Panc1 (cell line): ENCODE measurements around the gene ADAM12. TPM values are rescaled to one million over a fixed set of nuclear protein-coding genes. Genes with fewer than 3 reads are reported as not detected.

Experiments used
- ATAC-seq: fragments of 200-7000 bp; cut with Tn5 transposase; 2 replicates; pipeline ENCODE4 v1.9.1; 2020; ENCODE audit warnings: mild to moderate bottlenecking, moderate library complexity
- BruUV-seq: library from RNA; stranded (reverse); fragments of 400-500 nt; replicated peaks from 2 replicates; lab custom pipeline; 2021; lab: Mats Ljungman, UMichigan
- CTCF ChIA-PET: fragments of 300-600 bp; sonication (Branson Sonifier 250); formaldehyde crosslinking; loops from one replicate; lab custom pipeline; 2022; ENCODE audit warnings: antibody characterized with exemption; lab: Charles Lee
- POLR2A ChIA-PET: fragments of 300-600 bp; sonication (Branson Sonifier 250); formaldehyde crosslinking; loops from one replicate; lab custom pipeline; 2022; ENCODE audit warnings: antibody characterized with exemption; lab: Charles Lee
- DNase-seq: peaks from one replicate; pipeline ENCODE4 v3.0.0-alpha.2; 2010; ENCODE audit warnings: low read depth, low spot score
- H3K27ac ChIP-seq: 2 replicates; pipeline ENCODE4 v1.5.1; 2011; ENCODE audit warnings: mild to moderate bottlenecking, low read length, inconsistent platforms
- H3K27me3 ChIP-seq: fragments of 200-500 bp; sonication (Bioruptor generic); 2 replicates; pipeline ENCODE4 v1.6.0; 2014; ENCODE audit warnings: low read length, inconsistent platforms; ENCODE audit not compliant: control insufficient read depth, insufficient read depth
- H3K36me3 ChIP-seq: fragments of 200-500 bp; sonication (Bioruptor generic); 2 replicates; pipeline ENCODE4 v1.5.1; 2014; ENCODE audit warnings: inconsistent platforms, mild to moderate bottlenecking, low read length, moderate library complexity; ENCODE audit not compliant: control insufficient read depth, insufficient read depth
- H3K4me1 ChIP-seq: 2 replicates; pipeline ENCODE4 v1.5.1; 2011; ENCODE audit warnings: inconsistent platforms, mild to moderate bottlenecking, low read length, moderate library complexity; ENCODE audit not compliant: control insufficient read depth, insufficient read depth
- H3K4me3 ChIP-seq, 2 experiments: 2 replicates each; pipeline ENCODE4 v1.5.1; 2011 to 2012; ENCODE audit warnings: low read depth in 2 of 2, low read length in 2 of 2, mild to moderate bottlenecking in 2 of 2, inconsistent platforms in 1 of 2, moderate library complexity in 1 of 2
- H3K9me3 ChIP-seq: fragments of 200-500 bp; sonication (Bioruptor generic); 2 replicates; pipeline ENCODE4 v1.5.1; 2014; ENCODE audit warnings: low read depth, mild to moderate bottlenecking, inconsistent platforms, low read length, moderate library complexity; ENCODE audit not compliant: control insufficient read depth, insufficient read depth
- POLR2AphosphoS5 ChIP-seq: IDR thresholded peaks from 2 replicates; pipeline ENCODE4 v1.6.1; 2012; ENCODE audit warnings: mild to moderate bottlenecking, low read depth, low read length, moderate library complexity
- REST ChIP-seq, 2 experiments: IDR thresholded peaks; 2 replicates each; pipeline ENCODE4 v1.6.1; 2011 to 2012; ENCODE audit warnings: low read depth in 2 of 2, control low read depth in 1 of 2, low read length in 1 of 2, mild to moderate bottlenecking in 1 of 2, moderate library complexity in 1 of 2; ENCODE audit not compliant: insufficient read depth in 1 of 2
- SIN3A ChIP-seq: IDR thresholded peaks from 2 replicates; pipeline ENCODE4 v1.6.1; 2012; ENCODE audit warnings: low read depth, mild to moderate bottlenecking, low read length, moderate library complexity, borderline replicate concordance; ENCODE audit not compliant: insufficient read depth
- TCF7L2 ChIP-seq: IDR thresholded peaks from 2 replicates; pipeline ENCODE4 v1.6.1; 2011; ENCODE audit warnings: mild to moderate bottlenecking, low read depth, low read length, inconsistent platforms
- in situ Hi-C: cut with HindIII; loops from 2 replicates; pipeline ENCODE4 v1.10.0; 2016; ENCODE audit warnings: low sequenced_read_pairs, low pct_unique_long_range_greater_than_20kb
- intact Hi-C: fragments of 100-400 bp; cut with micrococcal nuclease; formaldehyde crosslinking; loops from one replicate; pipeline ENCODE4 v1.10.0; 2022; ENCODE audit not compliant: unreplicated experiment
- total RNA-seq: library from RNA; stranded (reverse); gene quantifications from one replicate; pipeline ENCODE4 v1.2.1, GENCODE V29; 2021; ENCODE audit not compliant: unreplicated experiment
- TF ChIP-seq, protein P1 (sequence below): fragments of 450-650 bp; IDR thresholded peaks from 2 replicates; pipeline ENCODE4 v1.5.1; 2017; ENCODE audit warnings: mild to moderate bottlenecking

Gene ADAM12
- total RNA-seq, 1 experiment from 2014 or later = 0.10 TPM

DNA sequence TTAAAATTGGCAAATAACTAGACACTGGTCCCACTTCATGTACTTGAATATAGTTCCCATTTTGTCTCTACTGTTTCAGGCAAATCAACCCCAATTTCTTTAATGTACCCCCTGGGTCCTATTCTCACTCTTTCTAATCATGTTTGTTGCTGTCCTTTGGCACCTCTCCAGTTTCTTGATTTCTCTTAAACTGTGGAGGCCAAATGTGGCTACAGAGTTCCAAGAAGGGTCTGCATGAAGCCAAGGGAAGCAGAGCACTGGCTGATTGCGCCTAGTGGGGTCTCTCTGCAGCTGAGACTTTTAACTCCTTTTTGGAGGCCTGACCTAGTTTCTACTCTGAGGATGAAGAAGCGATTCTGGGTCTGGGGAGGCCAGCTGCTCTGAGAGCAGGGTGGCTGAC, 6.7 kb upstream of the ADAM12 start:
- BruUV-seq = no TSS peak

GRCh38 chr10:126393076-126393475, 4.8 kb upstream of the ADAM12 start:
- in situ Hi-C loops = no loop called here
- ATAC-seq = no peak
- H3K27me3 ChIP-seq = no peaks in the 10 kb centered on the region
- peaks cover 9% of the 10 kb centered on the region; the same call in 1 of the 2 replicates for H3K4me1 ChIP-seq
- H3K36me3 ChIP-seq = no peaks in the 10 kb centered on the region; the same call in 1 of the 2 replicates
- no peak for TF ChIP-seq SIN3A
- no peak for TF ChIP-seq TCF7L2
- TF ChIP-seq POLR2AphosphoS5 = no peak
- TF ChIP-seq REST (IDR thresholded peaks at IDR 0.05; ENCODE audit: insufficient read depth in 1 of 2, low read depth in 2 of 2, low read length in 1 of 2) = no peak
- TF ChIP-seq, protein P1, sequence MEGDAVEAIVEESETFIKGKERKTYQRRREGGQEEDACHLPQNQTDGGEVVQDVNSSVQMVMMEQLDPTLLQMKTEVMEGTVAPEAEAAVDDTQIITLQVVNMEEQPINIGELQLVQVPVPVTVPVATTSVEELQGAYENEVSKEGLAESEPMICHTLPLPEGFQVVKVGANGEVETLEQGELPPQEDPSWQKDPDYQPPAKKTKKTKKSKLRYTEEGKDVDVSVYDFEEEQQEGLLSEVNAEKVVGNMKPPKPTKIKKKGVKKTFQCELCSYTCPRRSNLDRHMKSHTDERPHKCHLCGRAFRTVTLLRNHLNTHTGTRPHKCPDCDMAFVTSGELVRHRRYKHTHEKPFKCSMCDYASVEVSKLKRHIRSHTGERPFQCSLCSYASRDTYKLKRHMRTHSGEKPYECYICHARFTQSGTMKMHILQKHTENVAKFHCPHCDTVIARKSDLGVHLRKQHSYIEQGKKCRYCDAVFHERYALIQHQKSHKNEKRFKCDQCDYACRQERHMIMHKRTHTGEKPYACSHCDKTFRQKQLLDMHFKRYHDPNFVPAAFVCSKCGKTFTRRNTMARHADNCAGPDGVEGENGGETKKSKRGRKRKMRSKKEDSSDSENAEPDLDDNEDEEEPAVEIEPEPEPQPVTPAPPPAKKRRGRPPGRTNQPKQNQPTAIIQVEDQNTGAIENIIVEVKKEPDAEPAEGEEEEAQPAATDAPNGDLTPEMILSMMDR = no peak
- no peak for DNase-seq
- CTCF ChIA-PET = no interaction called here
- POLR2A ChIA-PET = no interaction called here
- no peak overlapping the region for H3K27ac ChIP-seq
- BruUV-seq = no TSS peak
- intact Hi-C loops = no loop called here
- no peaks in the 10 kb centered on the region; the same call in 1 of the 2 replicates for H3K9me3 ChIP-seq
- H3K4me3 ChIP-seq = no peak overlapping the region

More for the DNA sequence above, 6.7 kb upstream of the ADAM12 start:
- ATAC-seq = no peak
- H3K36me3 ChIP-seq = no peaks in the 10 kb centered on the region; the same call in 1 of the 2 replicates
- intact Hi-C loops (no loop called here), in situ Hi-C loops (no loop called here)
- no peak for DNase-seq
- H3K9me3 ChIP-seq = no peaks in the 10 kb centered on the region; the same call in 1 of the 2 replicates
- ChIA-PET POLR2A (no interaction called here), CTCF (interaction anchor here (0.6 kb wide), 1 partner anchor 22 kb away, joined by 3 read pairs; no protein-coding TSS in a partner anchor)
- peaks cover 9% of the 10 kb centered on the region; the same call in 1 of the 2 replicates for H3K4me1 ChIP-seq
- no peak overlapping the region for H3K4me3 ChIP-seq
- H3K27me3 ChIP-seq = no peaks in the 10 kb centered on the region
- TF ChIP-seq POLR2AphosphoS5 (no peak), REST (IDR thresholded peaks at IDR 0.05; ENCODE audit: insufficient read depth in 1 of 2, low read depth in 2 of 2, low read length in 1 of 2) (no peak), TCF7L2 (no peak), SIN3A (no peak)
- no peak overlapping the region for H3K27ac ChIP-seq
